Measurements from ENCODE around the gene YJEFN3. TPM values are rescaled to one million over a fixed set of nuclear protein-coding genes. Genes with fewer than 3 reads are reported as not detected.

The YJEFN3 gene
- total RNA-seq, 1 experiment from 2014 or later, result 25.3 TPM

DNA sequence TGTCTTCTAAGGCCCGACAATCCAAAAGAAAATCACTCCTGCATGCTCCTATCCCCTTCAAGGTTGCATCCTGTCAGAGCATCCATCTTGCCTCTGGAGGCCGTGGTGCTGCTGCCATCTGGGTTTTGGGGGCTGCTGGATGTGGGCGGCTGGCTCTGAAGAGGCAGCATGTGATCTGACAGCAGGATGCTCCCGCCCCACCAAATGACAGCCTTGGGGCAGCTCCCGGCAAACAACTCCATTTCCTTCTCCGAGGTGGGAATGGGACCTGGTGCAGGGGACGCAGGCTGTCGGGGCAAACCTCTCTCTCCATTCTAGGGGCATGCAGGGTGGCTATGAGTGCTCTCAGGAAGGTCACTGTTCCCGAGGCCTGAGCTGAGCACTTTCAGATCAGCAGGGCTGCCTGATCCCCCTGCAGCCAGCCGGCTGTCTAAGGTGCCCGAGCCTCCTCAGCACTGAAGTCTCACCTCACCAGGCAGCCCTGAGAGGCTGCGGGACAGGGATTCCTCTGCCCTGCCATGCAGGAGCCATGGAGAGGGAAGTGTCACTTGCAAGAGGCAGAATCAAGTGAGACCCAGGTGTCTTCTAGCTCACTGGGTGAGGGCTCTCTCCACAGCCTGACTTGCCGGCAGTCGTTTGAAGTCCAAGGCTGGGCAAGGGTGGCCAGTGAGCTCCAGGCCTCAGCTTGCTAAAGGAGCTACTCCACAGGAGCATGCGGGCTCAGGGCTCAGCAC, 42.2 kb upstream of the YJEFN3 start:
- intact Hi-C loops (cut with micrococcal nuclease), result loop anchor here (5.0 kb wide), 1 partner anchor 79 kb away; the partner anchor contains the start of gene GATAD2A
- BruUV-seq (replicated peaks), result no TSS peak
- peaks cover 19 to 43% of the 10 kb centered on the region in 2 experiments for H3K4me1 ChIP-seq (ENCODE audit: control insufficient read depth in 1 of 2, insufficient read depth in 2 of 2, low read length in 2 of 2)
- ATAC-seq (no peak), DNase-seq (ENCODE audit: low read depth, low spot score) (no peak)
- peaks cover 0 to 13% of the 10 kb centered on the region in 2 experiments; a peak in 1 of 4 replicates for H3K36me3 ChIP-seq (ENCODE audit: control insufficient read depth in 1 of 2, insufficient read depth in 2 of 2, low read length in 2 of 2)
- RAD21 ChIA-PET (ENCODE audit: low non-redundant PET in 1 of 2, low total read pairs in 2 of 2, uncharacterized antibody in 2 of 2, unreplicated experiment in 2 of 2), result no interaction called here
- H2AFZ ChIP-seq (ENCODE audit: low read depth, low read length, poor library complexity, severe bottlenecking), result no peak overlapping the region
- H3K79me2 ChIP-seq (ENCODE audit: insufficient read depth, low read length), result peaks cover 90% of the 10 kb centered on the region
- no peak overlapping the region for H3K4me2 ChIP-seq (ENCODE audit: low read length)
- no peak overlapping the region; the same call in 1 of the 2 replicates for H3K9ac ChIP-seq (ENCODE audit: low read length)
- H3K27ac ChIP-seq (ENCODE audit: low read depth, low read length), result peak overlapping the region; percentile 13; the same call in 1 of the 2 replicates
- no peaks in the 10 kb centered on the region for H3K9me2 ChIP-seq (ENCODE audit: insufficient read depth)
- H3K4me3 ChIP-seq (replicated peaks in 1 of 2; ENCODE audit: low read depth in 1 of 2, low read length in 2 of 2), result no peak overlapping the region
- H4K20me1 ChIP-seq (ENCODE audit: insufficient read depth), result peaks cover 10% of the 10 kb centered on the region; the same call in 1 of the 2 replicates
- CTCF ChIA-PET, result no interaction called here
- H3K27me3 ChIP-seq (ENCODE audit: insufficient read depth, low read length), result no peaks in the 10 kb centered on the region
- H3K9me3 ChIP-seq (ENCODE audit: control insufficient read depth in 1 of 2, insufficient read depth in 1 of 2, low read depth in 1 of 2, low read length in 2 of 2), result no peaks in the 10 kb centered on the region
- POLR2A ChIA-PET, result no interaction called here
- TF ChIP-seq POLR2A (IDR thresholded peaks at IDR 0.05; ENCODE audit: borderline replicate concordance, extremely low read depth, insufficient read depth, insufficient read length), result no peak
- TF ChIP-seq EZH2 (IDR thresholded peaks at IDR 0.05), result no peak
- no peak for TF ChIP-seq EZH2phosphoT487 (IDR thresholded peaks at IDR 0.05; ENCODE audit: borderline replicate concordance)
- TF ChIP-seq, protein P1, sequence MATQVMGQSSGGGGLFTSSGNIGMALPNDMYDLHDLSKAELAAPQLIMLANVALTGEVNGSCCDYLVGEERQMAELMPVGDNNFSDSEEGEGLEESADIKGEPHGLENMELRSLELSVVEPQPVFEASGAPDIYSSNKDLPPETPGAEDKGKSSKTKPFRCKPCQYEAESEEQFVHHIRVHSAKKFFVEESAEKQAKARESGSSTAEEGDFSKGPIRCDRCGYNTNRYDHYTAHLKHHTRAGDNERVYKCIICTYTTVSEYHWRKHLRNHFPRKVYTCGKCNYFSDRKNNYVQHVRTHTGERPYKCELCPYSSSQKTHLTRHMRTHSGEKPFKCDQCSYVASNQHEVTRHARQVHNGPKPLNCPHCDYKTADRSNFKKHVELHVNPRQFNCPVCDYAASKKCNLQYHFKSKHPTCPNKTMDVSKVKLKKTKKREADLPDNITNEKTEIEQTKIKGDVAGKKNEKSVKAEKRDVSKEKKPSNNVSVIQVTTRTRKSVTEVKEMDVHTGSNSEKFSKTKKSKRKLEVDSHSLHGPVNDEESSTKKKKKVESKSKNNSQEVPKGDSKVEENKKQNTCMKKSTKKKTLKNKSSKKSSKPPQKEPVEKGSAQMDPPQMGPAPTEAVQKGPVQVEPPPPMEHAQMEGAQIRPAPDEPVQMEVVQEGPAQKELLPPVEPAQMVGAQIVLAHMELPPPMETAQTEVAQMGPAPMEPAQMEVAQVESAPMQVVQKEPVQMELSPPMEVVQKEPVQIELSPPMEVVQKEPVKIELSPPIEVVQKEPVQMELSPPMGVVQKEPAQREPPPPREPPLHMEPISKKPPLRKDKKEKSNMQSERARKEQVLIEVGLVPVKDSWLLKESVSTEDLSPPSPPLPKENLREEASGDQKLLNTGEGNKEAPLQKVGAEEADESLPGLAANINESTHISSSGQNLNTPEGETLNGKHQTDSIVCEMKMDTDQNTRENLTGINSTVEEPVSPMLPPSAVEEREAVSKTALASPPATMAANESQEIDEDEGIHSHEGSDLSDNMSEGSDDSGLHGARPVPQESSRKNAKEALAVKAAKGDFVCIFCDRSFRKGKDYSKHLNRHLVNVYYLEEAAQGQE (IDR thresholded peaks at IDR 0.05; ENCODE audit: low read depth), result no peak
- no peak for TF ChIP-seq FOSL1 (IDR thresholded peaks at IDR 0.05; ENCODE audit: low read depth)
- no peak for TF ChIP-seq CEBPB (IDR thresholded peaks at IDR 0.05; ENCODE audit: low read depth)
- TF ChIP-seq, protein P2, sequence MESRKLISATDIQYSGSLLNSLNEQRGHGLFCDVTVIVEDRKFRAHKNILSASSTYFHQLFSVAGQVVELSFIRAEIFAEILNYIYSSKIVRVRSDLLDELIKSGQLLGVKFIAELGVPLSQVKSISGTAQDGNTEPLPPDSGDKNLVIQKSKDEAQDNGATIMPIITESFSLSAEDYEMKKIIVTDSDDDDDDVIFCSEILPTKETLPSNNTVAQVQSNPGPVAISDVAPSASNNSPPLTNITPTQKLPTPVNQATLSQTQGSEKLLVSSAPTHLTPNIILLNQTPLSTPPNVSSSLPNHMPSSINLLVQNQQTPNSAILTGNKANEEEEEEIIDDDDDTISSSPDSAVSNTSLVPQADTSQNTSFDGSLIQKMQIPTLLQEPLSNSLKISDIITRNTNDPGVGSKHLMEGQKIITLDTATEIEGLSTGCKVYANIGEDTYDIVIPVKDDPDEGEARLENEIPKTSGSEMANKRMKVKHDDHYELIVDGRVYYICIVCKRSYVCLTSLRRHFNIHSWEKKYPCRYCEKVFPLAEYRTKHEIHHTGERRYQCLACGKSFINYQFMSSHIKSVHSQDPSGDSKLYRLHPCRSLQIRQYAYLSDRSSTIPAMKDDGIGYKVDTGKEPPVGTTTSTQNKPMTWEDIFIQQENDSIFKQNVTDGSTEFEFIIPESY (IDR thresholded peaks at IDR 0.05; ENCODE audit: extremely low read depth, insufficient replicate concordance, low read length), result no peak
- TF ChIP-seq, protein P3, sequence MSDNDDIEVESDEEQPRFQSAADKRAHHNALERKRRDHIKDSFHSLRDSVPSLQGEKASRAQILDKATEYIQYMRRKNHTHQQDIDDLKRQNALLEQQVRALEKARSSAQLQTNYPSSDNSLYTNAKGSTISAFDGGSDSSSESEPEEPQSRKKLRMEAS (IDR thresholded peaks at IDR 0.05), result no peak
- TF ChIP-seq JUND (IDR thresholded peaks at IDR 0.05), result no peak
- no peak for TF ChIP-seq ELF1 (IDR thresholded peaks at IDR 0.05; ENCODE audit: borderline replicate concordance, low read depth)
- no peak for TF ChIP-seq POLR2AphosphoS5 (IDR thresholded peaks at IDR 0.05; ENCODE audit: low read depth, low read length)
- TF ChIP-seq, protein P4, sequence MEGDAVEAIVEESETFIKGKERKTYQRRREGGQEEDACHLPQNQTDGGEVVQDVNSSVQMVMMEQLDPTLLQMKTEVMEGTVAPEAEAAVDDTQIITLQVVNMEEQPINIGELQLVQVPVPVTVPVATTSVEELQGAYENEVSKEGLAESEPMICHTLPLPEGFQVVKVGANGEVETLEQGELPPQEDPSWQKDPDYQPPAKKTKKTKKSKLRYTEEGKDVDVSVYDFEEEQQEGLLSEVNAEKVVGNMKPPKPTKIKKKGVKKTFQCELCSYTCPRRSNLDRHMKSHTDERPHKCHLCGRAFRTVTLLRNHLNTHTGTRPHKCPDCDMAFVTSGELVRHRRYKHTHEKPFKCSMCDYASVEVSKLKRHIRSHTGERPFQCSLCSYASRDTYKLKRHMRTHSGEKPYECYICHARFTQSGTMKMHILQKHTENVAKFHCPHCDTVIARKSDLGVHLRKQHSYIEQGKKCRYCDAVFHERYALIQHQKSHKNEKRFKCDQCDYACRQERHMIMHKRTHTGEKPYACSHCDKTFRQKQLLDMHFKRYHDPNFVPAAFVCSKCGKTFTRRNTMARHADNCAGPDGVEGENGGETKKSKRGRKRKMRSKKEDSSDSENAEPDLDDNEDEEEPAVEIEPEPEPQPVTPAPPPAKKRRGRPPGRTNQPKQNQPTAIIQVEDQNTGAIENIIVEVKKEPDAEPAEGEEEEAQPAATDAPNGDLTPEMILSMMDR (IDR thresholded peaks at IDR 0.05 in 2 of 3, conservative IDR thresholded peaks at IDR 0.05 in 1 of 3; ENCODE audit: borderline replicate concordance in 1 of 3, insufficient read depth in 1 of 3, low read depth in 2 of 3, low read length in 2 of 3), result no peak
- TF ChIP-seq YY1 (IDR thresholded peaks at IDR 0.05; ENCODE audit: extremely low read depth, insufficient replicate concordance, low read depth, low read length), result no peak
- no peak for TF ChIP-seq ZFX (IDR thresholded peaks at IDR 0.05)
- no peak for TF ChIP-seq TCF7L2 (IDR thresholded peaks at IDR 0.05; ENCODE audit: borderline replicate concordance, extremely low read depth, insufficient read depth, insufficient read length)
- no peak for TF ChIP-seq SIN3A (IDR thresholded peaks at IDR 0.05; ENCODE audit: low read depth)
- TF ChIP-seq, protein P5, sequence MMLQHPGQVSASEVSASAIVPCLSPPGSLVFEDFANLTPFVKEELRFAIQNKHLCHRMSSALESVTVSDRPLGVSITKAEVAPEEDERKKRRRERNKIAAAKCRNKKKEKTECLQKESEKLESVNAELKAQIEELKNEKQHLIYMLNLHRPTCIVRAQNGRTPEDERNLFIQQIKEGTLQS (IDR thresholded peaks at IDR 0.05), result no peak
- TF ChIP-seq ZNF274 (IDR thresholded peaks at IDR 0.05; ENCODE audit: low read depth, low read length), result no peak
- no peak for TF ChIP-seq CBX3 (IDR thresholded peaks at IDR 0.05; ENCODE audit: low read depth)
